ENCODE results near the gene NCKAP5L.

GRCh38 chr12:49813131-49813530 lies 15.1 kb downstream of the NCKAP5L start:
- TF ChIP-seq CTCF (IDR thresholded peaks at IDR 0.05): no peak
- no peak for TF ChIP-seq EP300 (IDR thresholded peaks at IDR 0.05)

All from ovary (tissue), 3 donors.